GM21447 (cell line): ENCODE results near the gene VEZT.
"Not testable (repeated sequence)": the region's sequence is repeated elsewhere in the genome, so short reads cannot be mapped to it uniquely, and the experiment has no call there.

ENCODE experiments used
- ATAC-seq: cut with Tn5 transposase; IDR thresholded peaks from one replicate; pipeline ENCODE4 v1.9.1; 2021; ENCODE audit not compliant: unreplicated experiment

Gene VEZT

DNA sequence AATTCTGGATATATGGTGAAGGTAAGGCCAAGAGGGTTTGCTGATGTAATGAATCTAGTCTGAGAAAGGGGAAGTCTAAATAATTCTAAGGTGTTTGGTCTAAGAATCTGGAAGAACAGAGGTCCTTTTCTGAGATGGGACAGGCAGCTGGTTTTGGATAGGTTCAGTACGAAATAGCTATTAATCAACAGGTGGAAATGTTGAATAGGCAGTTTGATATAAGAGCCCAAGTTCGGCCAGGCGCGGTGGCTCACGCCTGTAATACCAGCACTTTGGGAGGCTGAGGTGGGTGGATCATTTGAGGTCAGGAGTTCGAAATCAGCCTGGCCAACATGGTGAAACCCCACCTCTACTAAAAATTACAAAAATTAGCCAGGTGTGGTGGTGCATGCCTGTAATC lies 97.1 kb downstream of the VEZT start:
- ATAC-seq: not testable (repeated sequence)

- no peak for ATAC-seq
These were observed 99.2 kb downstream of the VEZT start for GRCh38 chr12:95316798-95317197.

GRCh38 chr12:95318071-95318545 lies 100.5 kb downstream of the VEZT start:
- no peak for ATAC-seq

DNA sequence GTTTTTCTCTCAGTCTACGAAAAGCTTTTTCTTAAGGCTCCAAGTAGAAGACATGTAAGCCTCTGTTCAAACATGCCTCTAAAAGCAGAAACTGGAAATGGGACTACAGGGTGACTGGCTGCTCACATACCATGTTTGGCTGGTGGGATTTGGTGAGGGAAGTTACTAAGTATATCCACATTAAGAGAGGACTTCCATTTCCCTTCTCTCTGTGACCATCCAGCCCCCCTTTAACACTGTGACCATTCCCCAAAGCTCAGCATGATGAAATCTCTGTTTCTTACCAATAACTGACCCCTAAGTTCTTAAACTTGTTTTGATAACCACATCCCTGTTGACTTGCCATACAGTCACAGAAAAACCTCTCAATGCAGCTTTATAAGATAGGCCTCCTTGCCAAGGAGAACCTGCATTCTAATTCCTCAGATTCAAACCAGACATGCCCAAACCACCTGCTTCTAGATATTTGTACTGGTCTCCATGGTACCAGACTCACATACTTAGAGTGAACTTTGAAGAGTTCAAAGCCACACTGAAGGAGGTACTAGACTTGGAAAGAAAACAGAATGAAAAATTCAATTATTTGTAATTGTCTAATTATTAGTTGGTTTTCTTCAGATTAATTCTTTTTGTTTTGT lies 102.2 kb downstream of the VEZT start:
- ATAC-seq: no peak

DNA sequence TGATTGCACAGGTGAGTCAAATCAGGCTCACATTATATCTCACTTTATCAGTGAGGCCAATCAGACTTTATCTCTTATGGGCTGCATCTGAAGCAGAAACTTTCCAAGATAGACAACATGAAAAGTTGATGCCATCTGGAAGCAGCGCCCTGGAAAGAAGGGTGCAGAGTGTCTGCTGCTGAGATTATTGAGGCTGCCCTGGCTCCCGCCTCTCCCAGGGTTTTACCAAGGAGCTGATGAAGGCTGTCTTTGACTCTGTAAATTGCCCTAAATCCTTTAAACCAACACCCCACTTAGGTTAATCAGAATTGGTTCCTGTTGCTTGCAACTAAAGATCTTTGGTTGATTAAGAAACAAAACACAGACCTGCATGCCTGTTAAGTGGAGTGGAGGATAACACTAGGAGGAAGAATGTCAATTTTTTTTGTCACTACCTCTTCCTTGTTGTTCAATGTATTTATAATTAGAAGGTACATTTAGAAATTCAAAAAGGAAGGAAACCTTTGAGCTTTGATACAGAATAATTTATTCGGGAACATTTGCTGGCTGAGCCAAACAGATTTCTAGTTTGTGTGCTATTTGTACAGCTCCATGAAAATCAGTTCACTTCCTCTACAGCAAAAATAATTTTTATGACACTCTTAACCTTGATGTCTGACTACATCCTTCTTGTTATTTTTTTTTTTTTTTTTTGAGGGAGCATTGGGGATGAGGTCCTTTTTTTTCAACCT lies 104.1 kb downstream of the VEZT start:
- ATAC-seq: no peak

DNA sequence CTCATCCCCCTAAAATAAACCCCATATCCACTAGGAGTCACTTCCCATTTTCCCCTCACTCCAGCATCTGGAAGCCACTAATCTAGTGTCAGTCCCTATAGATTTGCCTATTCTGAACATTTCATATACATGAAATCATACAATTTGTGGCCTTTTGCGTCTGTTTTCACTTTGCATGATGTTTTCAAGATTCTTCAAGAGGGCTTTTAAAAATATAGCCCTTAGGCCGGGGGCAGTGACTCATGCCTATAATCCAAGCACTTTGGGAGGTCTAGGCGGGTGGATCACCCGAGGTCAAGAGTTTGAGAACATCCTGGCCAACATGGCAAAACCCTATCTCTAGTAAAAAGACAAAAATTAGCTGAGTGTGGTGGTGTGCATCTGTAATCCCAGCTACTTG lies 104.7 kb downstream of the VEZT start:
- no peak for ATAC-seq

- ATAC-seq: no peak
These were observed 105.6 kb downstream of the VEZT start for GRCh38 chr12:95323212-95323611.

GRCh38 chr12:95324246-95324645 lies 106.6 kb downstream of the VEZT start:
- not testable (repeated sequence) for ATAC-seq

- ATAC-seq: no peak
These were observed 107.9 kb downstream of the VEZT start for GRCh38 chr12:95325501-95325900.

GRCh38 chr12:95326445-95326844 lies 108.8 kb downstream of the VEZT start:
- ATAC-seq: no peak

GRCh38 chr12:95326855-95327254 lies 109.2 kb downstream of the VEZT start:
- ATAC-seq: no peak

DNA sequence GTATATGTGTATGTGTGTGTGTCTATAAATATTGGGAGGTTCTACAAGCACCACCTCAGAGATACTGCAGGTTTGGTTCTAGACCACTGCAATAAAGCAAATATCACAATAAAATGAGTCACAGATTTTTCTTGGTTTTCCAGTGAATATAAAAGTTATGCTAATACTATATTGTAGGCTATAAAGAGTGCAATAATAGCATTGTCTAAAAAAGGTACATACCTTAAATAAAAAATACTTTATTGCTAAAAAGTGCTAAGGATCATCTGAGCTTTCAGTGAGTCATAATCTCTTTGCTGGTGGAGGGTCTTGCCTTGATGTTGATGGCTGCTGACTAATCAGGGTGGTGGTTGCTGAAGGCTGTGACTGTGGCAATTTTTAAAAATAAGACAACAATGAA lies 111.1 kb downstream of the VEZT start:
- ATAC-seq: no peak

DNA sequence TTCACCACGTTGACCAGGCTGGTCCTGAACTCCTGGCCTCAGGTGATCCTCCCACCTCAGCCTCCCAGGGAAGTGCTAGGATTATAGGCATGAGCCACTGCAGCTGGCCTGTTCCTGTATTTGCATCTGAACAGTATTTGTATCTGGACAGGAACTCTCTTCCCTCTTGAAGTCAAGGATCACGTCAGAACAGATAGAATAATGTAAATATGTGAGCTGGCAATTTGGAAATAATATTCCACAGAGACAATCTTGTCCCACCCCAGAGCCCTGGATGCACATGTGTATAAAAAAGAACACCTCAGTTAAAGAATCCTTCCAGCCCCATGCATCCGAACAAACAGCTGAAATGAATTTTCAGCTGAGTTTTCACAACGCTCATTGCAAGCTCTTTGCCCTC lies 118.3 kb downstream of the VEZT start:
- no peak for ATAC-seq

DNA sequence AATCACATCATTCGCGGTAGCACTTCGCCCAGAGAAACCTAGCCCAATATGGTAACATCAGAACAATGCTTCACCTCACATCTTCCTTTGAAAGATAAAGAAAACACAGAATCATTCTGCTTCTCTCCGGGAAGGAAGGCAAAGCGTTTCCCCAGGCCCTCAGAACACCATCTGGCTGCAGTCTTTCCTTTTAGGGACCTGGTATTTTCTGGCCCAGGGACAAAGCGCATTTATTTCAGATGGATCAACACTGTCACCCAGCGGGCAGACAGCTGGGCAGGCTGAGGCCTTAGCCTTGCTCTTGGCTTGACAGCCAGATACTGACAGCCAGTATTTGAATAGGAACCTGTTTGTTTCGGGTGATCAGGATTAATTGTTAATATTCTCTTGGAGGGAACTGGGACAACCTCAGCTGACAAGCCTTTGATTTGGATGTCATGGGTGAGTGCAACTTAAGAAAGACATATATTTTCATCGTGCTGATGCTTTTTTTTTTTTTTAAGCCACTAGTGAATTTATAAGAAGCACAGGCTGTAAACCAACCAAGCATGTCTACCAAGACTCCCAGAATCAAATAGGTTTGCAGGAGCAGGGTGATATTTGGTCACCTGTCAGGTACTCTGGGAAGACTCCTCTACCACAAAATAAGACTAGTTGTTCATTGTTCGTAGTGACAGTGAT lies 118.9 kb downstream of the VEZT start:
- no peak for ATAC-seq

DNA sequence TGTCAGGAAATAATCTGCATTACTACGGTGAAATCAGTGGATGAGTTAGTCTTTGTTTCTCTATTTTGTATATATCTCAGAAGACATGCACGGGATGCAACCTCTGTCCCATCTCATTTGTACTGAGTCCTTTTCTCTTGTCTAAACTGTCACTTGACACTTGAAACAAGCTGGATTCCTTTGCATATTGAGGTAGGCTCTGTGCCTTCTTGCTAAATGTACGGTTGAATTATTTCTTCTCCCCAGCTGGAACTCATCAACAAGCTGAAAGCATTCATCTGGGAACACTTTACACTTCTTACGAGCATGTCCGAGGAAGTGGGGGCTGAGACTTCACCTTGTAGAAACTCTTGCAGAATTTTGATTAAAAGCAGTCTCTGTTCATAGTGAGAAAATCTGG lies 119.5 kb downstream of the VEZT start:
- no peak for ATAC-seq

DNA sequence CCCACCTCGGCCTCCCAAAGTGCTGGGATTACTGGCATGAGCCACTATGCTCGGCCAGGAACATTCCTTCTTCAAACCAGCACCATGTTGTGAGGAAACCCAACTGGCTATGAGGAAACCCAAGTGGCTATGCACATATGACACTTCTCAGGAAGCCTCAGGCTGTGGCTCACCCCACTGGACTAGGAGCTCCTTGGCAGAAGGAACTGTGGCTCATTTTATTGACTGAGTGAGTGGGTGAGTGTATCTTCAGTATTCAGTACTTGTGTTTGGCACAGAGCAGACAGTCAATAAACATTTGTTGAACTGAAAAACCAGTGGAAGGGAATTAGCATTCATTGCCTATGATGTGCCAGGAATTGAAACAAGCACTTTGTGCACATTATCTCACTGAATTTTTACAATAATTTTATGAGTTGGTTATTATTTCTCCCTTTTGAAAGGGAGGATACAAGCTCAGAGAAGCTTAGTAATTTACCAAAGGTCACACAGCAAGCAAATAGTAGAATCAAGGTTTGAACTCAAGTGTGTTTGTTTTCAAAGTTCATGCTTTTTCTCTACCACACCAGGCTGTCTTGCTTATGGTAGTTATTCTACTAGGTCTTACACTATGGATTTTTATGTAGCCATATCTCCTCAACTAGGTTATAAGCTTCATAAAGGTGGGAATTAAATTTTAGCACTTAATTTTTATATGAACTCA lies 121.6 kb downstream of the VEZT start:
- ATAC-seq: no peak

- ATAC-seq: no peak
These were observed 124.4 kb downstream of the VEZT start for GRCh38 chr12:95342008-95342407.

DNA sequence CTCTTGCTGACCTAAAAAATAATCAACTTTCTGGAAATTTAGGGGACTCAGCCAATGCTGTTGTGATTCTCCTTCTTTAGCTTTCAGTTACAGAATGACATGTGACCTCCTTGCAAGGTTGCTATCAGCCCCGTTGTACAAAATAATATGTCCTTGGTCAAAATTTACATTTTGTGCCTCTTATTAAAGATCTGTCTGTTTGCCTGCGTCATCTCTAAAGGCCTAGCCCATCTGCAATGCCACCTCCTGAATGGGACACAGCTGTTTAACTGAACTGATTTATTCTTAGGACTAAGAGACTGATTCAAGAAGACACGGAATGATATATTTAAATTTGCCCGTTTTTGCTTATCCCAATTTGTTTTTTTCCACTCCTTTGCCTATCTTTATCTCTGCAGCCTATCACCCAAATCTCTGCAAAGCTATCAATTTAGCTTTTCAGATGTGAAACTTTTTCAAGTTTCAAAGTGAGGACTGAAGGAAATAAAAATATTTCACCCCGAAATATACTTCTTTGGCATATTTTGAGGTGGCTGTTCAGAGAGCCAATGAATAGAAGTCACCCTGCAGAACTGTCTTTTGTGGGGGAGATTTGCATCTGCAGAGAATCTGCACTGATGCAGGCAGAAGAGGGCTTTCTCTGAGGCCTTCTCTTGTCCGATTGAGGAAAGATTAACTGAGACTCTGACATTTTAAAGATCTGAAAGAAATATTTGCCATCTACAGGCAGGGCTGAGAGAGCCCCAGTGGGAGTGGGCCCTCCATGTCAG lies 126.0 kb downstream of the VEZT start:
- ATAC-seq: no peak

DNA sequence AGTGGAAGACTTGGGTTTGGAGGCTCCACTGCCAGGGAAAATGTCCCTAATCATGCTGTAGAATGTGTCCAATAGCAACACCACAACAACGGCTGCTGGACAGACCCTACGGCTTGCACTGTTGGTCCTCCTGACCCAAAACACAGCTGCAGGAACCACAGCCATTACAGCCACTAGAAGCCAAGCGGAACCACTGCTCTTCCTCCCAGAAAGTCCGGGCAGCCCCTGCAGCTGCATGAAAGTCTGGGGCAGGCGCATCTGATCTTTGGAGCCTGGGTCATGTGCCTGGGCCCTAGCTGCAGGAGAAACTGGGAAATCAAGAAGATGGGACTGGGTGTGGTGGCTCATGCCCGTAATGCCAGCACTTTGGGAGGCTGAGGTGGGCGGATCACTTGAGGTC lies 131.7 kb downstream of the VEZT start:
- ATAC-seq: no peak

DNA sequence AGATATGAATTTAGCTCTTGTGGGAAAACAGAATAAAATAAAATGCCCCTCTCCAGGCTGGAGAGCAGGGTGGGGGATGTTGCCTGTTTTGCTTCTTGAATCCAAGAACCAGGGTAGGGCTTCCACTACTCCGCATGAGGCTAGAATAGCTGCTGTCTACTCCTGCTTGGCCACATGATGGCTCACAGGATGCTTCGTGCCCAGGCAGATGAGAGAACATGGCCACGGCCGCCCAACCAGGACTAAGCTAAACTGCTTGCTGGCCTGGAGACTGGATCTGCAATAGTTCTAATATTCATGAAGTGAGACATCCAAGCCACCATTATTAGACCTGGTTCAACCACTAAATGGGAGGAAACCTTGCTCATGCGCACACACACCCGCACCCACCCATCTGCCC lies 134.1 kb downstream of the VEZT start:
- ATAC-seq: no peak
